ENCODE results near the gene CNTN6.

- no peak for TF ChIP-seq CTCF (IDR thresholded peaks at IDR 0.05)
- TF ChIP-seq POLR2A (IDR thresholded peaks at IDR 0.05) = no peak
- TF ChIP-seq EP300 (IDR thresholded peaks at IDR 0.05) = no peak
- no peak for TF ChIP-seq POLR2AphosphoS5 (IDR thresholded peaks at IDR 0.05)
Measured at GRCh38 chr3:1346386-1346785, 253.6 kb downstream of the CNTN6 start.
